ENCODE data around the gene CERS6. TPM values are rescaled to one million over a fixed set of nuclear protein-coding genes. Genes with fewer than 3 reads are reported as not detected.

Gene CERS6
- total RNA-seq, 1 donor from 2014 or later, result 66.5 TPM

DNA sequence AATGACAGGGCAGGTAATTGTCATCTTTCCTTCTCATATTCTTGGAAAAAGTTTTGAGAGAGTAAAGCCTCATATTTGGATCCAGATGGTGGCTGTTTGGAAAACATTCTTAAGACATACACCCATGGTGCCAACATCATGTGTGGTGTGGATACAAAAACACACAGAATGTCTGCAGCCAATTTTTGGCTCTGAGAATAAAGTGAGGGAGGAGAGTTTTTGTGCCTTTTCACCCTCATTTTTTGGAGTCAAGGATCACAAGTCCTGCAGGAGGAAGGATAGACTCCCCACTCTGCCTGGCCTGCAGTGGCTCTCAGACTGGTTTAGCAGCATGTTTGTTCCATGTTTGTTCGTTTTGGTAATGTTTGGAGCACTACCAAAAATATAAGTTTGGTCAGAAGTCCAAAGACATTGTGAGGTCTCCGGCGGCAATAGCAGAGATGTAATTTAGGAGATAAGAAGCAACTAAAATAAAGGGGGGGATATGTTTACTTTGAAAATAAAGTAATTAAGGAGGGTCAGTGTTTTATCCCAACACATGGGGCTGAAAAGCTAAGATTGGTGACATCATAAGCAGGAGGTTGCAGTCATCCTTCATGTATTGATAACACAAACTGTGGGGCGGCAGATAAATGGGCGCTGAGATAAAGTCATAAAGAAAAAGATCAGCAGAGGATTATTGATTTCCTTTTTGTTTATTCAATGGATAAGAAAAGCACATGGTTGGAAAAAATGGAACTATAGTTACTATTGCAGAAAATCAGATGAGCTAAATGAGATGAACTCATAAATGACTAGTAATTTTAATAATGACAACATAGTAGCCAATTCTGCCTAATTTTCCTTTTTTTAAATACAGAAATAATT lies 347.0 kb downstream of the CERS6 start:
- Mint-ChIP-seq H3K27ac (no peak overlapping the region), H3K36me3 (no peaks in the 10 kb centered on the region), H3K4me1 (peaks cover 38% of the 10 kb centered on the region), H3K9me3 (no peaks in the 10 kb centered on the region), H3K27me3 (ENCODE audit: low read depth) (no peaks in the 10 kb centered on the region), H3K4me3 (no peak overlapping the region)
- TF ChIP-seq, protein P1, sequence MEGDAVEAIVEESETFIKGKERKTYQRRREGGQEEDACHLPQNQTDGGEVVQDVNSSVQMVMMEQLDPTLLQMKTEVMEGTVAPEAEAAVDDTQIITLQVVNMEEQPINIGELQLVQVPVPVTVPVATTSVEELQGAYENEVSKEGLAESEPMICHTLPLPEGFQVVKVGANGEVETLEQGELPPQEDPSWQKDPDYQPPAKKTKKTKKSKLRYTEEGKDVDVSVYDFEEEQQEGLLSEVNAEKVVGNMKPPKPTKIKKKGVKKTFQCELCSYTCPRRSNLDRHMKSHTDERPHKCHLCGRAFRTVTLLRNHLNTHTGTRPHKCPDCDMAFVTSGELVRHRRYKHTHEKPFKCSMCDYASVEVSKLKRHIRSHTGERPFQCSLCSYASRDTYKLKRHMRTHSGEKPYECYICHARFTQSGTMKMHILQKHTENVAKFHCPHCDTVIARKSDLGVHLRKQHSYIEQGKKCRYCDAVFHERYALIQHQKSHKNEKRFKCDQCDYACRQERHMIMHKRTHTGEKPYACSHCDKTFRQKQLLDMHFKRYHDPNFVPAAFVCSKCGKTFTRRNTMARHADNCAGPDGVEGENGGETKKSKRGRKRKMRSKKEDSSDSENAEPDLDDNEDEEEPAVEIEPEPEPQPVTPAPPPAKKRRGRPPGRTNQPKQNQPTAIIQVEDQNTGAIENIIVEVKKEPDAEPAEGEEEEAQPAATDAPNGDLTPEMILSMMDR (IDR thresholded peaks at IDR 0.05; ENCODE audit: unreplicated experiment), result no peak
- DNase-seq (ENCODE audit: low spot score in 2 of 2, unreplicated experiment in 2 of 2), result no peak

DNA sequence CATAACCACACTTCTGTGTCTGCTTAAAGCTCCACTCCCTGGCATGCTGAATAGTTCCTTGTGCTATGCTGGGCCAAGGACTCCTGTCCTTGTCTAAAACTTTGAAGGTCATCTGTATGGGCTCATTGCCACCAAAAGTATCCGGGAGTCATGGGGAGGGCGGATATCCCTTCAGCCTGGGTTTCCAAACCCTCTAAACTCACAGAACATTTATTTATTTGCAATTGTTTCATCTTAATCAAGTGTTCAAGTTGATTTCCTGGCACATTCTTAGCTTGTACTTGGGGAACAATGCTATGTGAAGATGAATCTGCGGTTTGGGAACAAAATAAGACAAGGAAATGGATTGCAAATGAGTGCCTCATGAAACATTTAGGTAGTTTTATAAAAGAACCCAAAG lies 348.1 kb downstream of the CERS6 start:
- TF ChIP-seq, protein P1 (IDR thresholded peaks at IDR 0.05; ENCODE audit: unreplicated experiment), result no peak
- Mint-ChIP-seq H3K4me1 (peaks cover 30% of the 10 kb centered on the region), H3K4me3 (no peak overlapping the region), H3K27ac (no peak overlapping the region), H3K27me3 (ENCODE audit: low read depth) (no peaks in the 10 kb centered on the region), H3K36me3 (no peaks in the 10 kb centered on the region), H3K9me3 (no peaks in the 10 kb centered on the region)
- no peak for DNase-seq (ENCODE audit: low spot score in 2 of 2, unreplicated experiment in 2 of 2)

- no peaks in the 10 kb centered on the region for H3K9me3 Mint-ChIP-seq
- no peaks in the 10 kb centered on the region for H3K36me3 Mint-ChIP-seq
- H3K27me3 Mint-ChIP-seq (ENCODE audit: low read depth), result no peaks in the 10 kb centered on the region
- DNase-seq (ENCODE audit: low spot score in 2 of 2, unreplicated experiment in 2 of 2), result no peak
- TF ChIP-seq, protein P1 (IDR thresholded peaks at IDR 0.05; ENCODE audit: unreplicated experiment), result no peak
- no peak overlapping the region for H3K27ac Mint-ChIP-seq
- H3K4me1 Mint-ChIP-seq, result peaks cover 26% of the 10 kb centered on the region
- no peak overlapping the region for H3K4me3 Mint-ChIP-seq
Measured at GRCh38 chr2:168805615-168806014, 349.5 kb downstream of the CERS6 start.

GRCh38 chr2:168809537-168809936 lies 353.5 kb downstream of the CERS6 start:
- H3K4me3 Mint-ChIP-seq, result no peak overlapping the region
- TF ChIP-seq, protein P1 (IDR thresholded peaks at IDR 0.05; ENCODE audit: unreplicated experiment), result no peak
- DNase-seq (ENCODE audit: low spot score in 2 of 2, unreplicated experiment in 2 of 2), result no peak
- H3K36me3 Mint-ChIP-seq, result no peaks in the 10 kb centered on the region
- H3K27ac Mint-ChIP-seq, result no peak overlapping the region
- no peaks in the 10 kb centered on the region for H3K9me3 Mint-ChIP-seq
- H3K27me3 Mint-ChIP-seq (ENCODE audit: low read depth), result no peaks in the 10 kb centered on the region
- peaks cover 12% of the 10 kb centered on the region for H3K4me1 Mint-ChIP-seq

GRCh38 chr2:168810235-168810634 lies 354.2 kb downstream of the CERS6 start:
- DNase-seq (ENCODE audit: low spot score in 2 of 2, unreplicated experiment in 2 of 2), result no peak
- Mint-ChIP-seq H3K27ac (no peak overlapping the region), H3K27me3 (ENCODE audit: low read depth) (no peaks in the 10 kb centered on the region), H3K4me1 (peaks cover 12% of the 10 kb centered on the region), H3K36me3 (no peaks in the 10 kb centered on the region), H3K4me3 (no peak overlapping the region), H3K9me3 (no peaks in the 10 kb centered on the region)
- TF ChIP-seq, protein P1 (IDR thresholded peaks at IDR 0.05; ENCODE audit: unreplicated experiment), result no peak
